HepG2 (cell line): ENCODE results near the gene SOAT2. TPM values are rescaled to one million over a fixed set of nuclear protein-coding genes. Genes with fewer than 3 reads are reported as not detected.
A peak's percentile ranks its signal among the peaks of the same experiment; 100 is the strongest.

Experiments
- ATF7 ChIP-seq, 2 experiments: fragments of 450-650 bp in 1 of 2; sonication (generic) in 1 of 2; formaldehyde crosslinking in 1 of 2; IDR thresholded peaks; 2 replicates each; pipeline versions ENCODE4 v1.4.0 to v1.6.1; 2016 to 2020; ENCODE audit warnings: antibody characterized with exemption in 1 of 2, mild to moderate bottlenecking in 1 of 2, missing genetic modification reagents in 1 of 2
- ATRX ChIP-seq: sonication (generic); formaldehyde crosslinking; IDR thresholded peaks from 2 replicates; pipeline ENCODE4 v1.4.0; 2020; ENCODE audit warnings: missing genetic modification reagents, borderline replicate concordance
- DR1 ChIP-seq: sonication (generic); formaldehyde crosslinking; IDR thresholded peaks from 2 replicates; pipeline ENCODE4 v1.8.0; 2021; ENCODE audit warnings: mild to moderate bottlenecking, missing genetic modification reagents, inconsistent platforms
- HBP1 ChIP-seq: IDR thresholded peaks from 2 replicates; pipeline ENCODE4 v1.6.1; 2016; ENCODE audit warnings: low read depth, control low read depth
- MAF1 ChIP-seq: sonication (generic); formaldehyde crosslinking; IDR thresholded peaks from 2 replicates; pipeline ENCODE4 v1.5.0; 2020; ENCODE audit warnings: missing genetic modification reagents, borderline replicate concordance
- PAX8 ChIP-seq: sonication (generic); formaldehyde crosslinking; IDR thresholded peaks from 2 replicates; pipeline ENCODE4 v1.8.0; 2022; ENCODE audit warnings: mild to moderate bottlenecking, missing genetic modification reagents, borderline replicate concordance
- ZBTB26 ChIP-seq: IDR thresholded peaks from 2 replicates; pipeline ENCODE4 v1.6.1; 2016; ENCODE audit warnings: missing compliant biosample characterization, missing genetic modification reagents, borderline replicate concordance
- ZFP62 ChIP-seq: sonication (generic); formaldehyde crosslinking; IDR thresholded peaks from 2 replicates; pipeline ENCODE4 v1.4.0; 2020; ENCODE audit warnings: missing genetic modification reagents
- ZNF143 ChIP-seq: sonication (generic); formaldehyde crosslinking; IDR thresholded peaks from 2 replicates; pipeline ENCODE4 v1.4.0; 2020; ENCODE audit warnings: missing genetic modification reagents
- ZNF260 ChIP-seq: sonication (generic); formaldehyde crosslinking; IDR thresholded peaks from 2 replicates; pipeline ENCODE4 v1.4.0; 2020; ENCODE audit warnings: missing genetic modification reagents, low read depth, mild to moderate bottlenecking, borderline replicate concordance
- ZNF382 ChIP-seq: sonication (generic); formaldehyde crosslinking; IDR thresholded peaks from 2 replicates; pipeline ENCODE4 v1.5.0; 2020; ENCODE audit warnings: missing genetic modification reagents, mild to moderate bottlenecking, borderline replicate concordance
- ZNF496 ChIP-seq: sonication (generic); formaldehyde crosslinking; IDR thresholded peaks from 2 replicates; pipeline ENCODE4 v1.8.1; 2023; ENCODE audit warnings: mild to moderate bottlenecking, moderate library complexity, missing genetic modification reagents; ENCODE audit not compliant: insufficient replicate concordance
- ZNF530 ChIP-seq: sonication (generic); formaldehyde crosslinking; IDR thresholded peaks from 2 replicates; pipeline ENCODE4 v1.5.0; 2020; ENCODE audit warnings: low read depth, mild to moderate bottlenecking, missing genetic modification reagents
- ZNF782 ChIP-seq: sonication (generic); formaldehyde crosslinking; IDR thresholded peaks from 2 replicates; pipeline ENCODE4 v1.4.0; 2020; ENCODE audit warnings: missing genetic modification reagents, mild to moderate bottlenecking, borderline replicate concordance
- polyA plus RNA-seq, 8 experiments: library from polyadenylated mRNA; depleted of rRNA in 3 of 8; stranded (reverse) in 7 of 8; unstranded in 1 of 8; fragments of >200 nt; fragmentation: Illumina TruSeq in 4 of 8; extraction: Trizol in 4 of 8; gene quantifications; 2 replicates each; pipeline versions ENCODE4 v1.2.1 to v1.2.3, GENCODE V29; 2011 to 2016; ENCODE audit warnings: low read depth in 4 of 8, missing spikeins in 1 of 8, mixed read lengths in 1 of 8; ENCODE audit not compliant: insufficient read depth in 1 of 8
- total RNA-seq, 5 experiments: library from RNA; depleted of rRNA; stranded (reverse); fragments of >200 nt; fragmentation: Illumina TruSeq; extraction: Trizol; gene quantifications; 2 replicates each; pipeline ENCODE4 v1.2.3, GENCODE V29; 2016; ENCODE audit warnings: low read depth in 1 of 5
- TF ChIP-seq, protein P1 (sequence below): sonication (generic); formaldehyde crosslinking; IDR thresholded peaks from 2 replicates; pipeline ENCODE4 v1.8.1; 2022; ENCODE audit warnings: mild to moderate bottlenecking, missing genetic modification reagents
- TF ChIP-seq, protein P2 (sequence below), 2 experiments: sonication (generic) in 1 of 2; formaldehyde crosslinking in 1 of 2; IDR thresholded peaks; 2 replicates each; pipeline versions ENCODE4 v1.6.1 to v1.9.0; 2014 to 2022; ENCODE audit warnings: antibody characterized with exemption in 1 of 2, borderline replicate concordance in 1 of 2, inconsistent platforms in 1 of 2, low read depth in 1 of 2, missing genetic modification reagents in 1 of 2

The SOAT2 gene
- total and polyA plus RNA-seq, 2 of the 13 experiments (the other 11 are each of a cell fraction or from before 2014, with no cell fraction given), result 14.9 to 108 TPM

DNA sequence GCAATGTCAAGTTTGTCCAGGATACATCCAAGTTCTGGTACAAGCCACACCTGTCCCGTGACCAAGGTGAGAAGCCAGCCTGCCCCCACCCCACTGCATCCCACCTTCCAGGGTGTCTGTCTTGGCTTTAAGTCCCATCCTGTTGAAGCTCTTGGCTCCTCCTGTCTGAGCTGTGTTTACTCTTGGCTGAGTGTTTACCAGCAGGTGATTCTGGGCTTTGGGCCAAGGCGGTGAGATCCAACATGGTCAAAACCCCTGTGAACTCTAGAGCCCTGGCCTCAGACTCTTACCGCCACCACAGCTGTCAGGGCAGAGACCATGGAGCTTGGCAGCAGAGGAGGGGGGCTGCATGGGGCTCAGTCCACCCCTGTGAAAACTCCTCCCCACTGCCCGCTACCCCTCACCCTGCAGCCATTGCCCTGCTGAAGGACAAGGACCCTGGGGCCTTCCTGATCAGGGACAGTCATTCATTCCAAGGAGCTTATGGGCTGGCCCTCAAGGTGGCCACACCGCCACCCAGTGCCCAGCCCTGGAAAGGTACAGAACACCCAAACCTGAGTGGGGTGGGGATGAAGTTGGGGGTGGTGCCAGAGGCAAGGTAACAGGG lies 41.8 kb upstream of the SOAT2 start (continued):
- no peak for TF ChIP-seq ZNF382
- TF ChIP-seq MAF1, result no peak
- TF ChIP-seq, protein P1, sequence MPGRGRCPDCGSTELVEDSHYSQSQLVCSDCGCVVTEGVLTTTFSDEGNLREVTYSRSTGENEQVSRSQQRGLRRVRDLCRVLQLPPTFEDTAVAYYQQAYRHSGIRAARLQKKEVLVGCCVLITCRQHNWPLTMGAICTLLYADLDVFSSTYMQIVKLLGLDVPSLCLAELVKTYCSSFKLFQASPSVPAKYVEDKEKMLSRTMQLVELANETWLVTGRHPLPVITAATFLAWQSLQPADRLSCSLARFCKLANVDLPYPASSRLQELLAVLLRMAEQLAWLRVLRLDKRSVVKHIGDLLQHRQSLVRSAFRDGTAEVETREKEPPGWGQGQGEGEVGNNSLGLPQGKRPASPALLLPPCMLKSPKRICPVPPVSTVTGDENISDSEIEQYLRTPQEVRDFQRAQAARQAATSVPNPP, result no peak; the same call in 1 of the 2 replicates
- no peak for TF ChIP-seq ZNF496 (CRISPR knock-in tag)
- TF ChIP-seq ZFP62 (CRISPR knock-in tag), result no peak
- no peak for TF ChIP-seq HBP1 (CRISPR knock-in tag)
- no peak for TF ChIP-seq ATRX (CRISPR knock-in tag)
- TF ChIP-seq PAX8 (CRISPR knock-in tag), result no peak
- no peak for TF ChIP-seq DR1 (CRISPR knock-in tag)
- TF ChIP-seq ZNF530 (CRISPR knock-in tag), result no peak
- TF ChIP-seq ZBTB26 (CRISPR knock-in tag), result peak; percentile 49; the same call in 1 of the 2 replicates
- no peak for TF ChIP-seq ZNF782 (CRISPR knock-in tag)
- no peak for TF ChIP-seq ZNF143 (CRISPR knock-in tag)
- TF ChIP-seq, protein P2, sequence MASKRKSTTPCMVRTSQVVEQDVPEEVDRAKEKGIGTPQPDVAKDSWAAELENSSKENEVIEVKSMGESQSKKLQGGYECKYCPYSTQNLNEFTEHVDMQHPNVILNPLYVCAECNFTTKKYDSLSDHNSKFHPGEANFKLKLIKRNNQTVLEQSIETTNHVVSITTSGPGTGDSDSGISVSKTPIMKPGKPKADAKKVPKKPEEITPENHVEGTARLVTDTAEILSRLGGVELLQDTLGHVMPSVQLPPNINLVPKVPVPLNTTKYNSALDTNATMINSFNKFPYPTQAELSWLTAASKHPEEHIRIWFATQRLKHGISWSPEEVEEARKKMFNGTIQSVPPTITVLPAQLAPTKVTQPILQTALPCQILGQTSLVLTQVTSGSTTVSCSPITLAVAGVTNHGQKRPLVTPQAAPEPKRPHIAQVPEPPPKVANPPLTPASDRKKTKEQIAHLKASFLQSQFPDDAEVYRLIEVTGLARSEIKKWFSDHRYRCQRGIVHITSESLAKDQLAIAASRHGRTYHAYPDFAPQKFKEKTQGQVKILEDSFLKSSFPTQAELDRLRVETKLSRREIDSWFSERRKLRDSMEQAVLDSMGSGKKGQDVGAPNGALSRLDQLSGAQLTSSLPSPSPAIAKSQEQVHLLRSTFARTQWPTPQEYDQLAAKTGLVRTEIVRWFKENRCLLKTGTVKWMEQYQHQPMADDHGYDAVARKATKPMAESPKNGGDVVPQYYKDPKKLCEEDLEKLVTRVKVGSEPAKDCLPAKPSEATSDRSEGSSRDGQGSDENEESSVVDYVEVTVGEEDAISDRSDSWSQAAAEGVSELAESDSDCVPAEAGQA (IDR thresholded peaks at IDR 0.05; ENCODE audit: low read depth), result no peak; the same call in 1 of the 2 replicates
- TF ChIP-seq, protein P2 (CRISPR knock-in tag; IDR thresholded peaks at IDR 0.05; ENCODE audit: borderline replicate concordance), result no peak
- TF ChIP-seq ATF7 (IDR thresholded peaks at IDR 0.05), result no peak
- no peak for TF ChIP-seq ATF7 (CRISPR knock-in tag; IDR thresholded peaks at IDR 0.05)
- no peak for TF ChIP-seq ZNF260 (CRISPR knock-in tag)
